T-helper 17 cell (primary cell): ENCODE results near the gene TUBB4B. TPM values are rescaled to one million over a fixed set of nuclear protein-coding genes. Genes with fewer than 3 reads are reported as not detected.

Experiments used
- ATAC-seq: fragments of 150-1000 bp; cut with Tn5 transposase; 2 replicates; pipeline ENCODE4 v1.10.0; 2021; ENCODE audit warnings: mild to moderate bottlenecking, moderate library complexity
- DNase-seq, 3 donors: peaks; one replicate each; pipeline versions ENCODE4 v3.0.0 to v3.0.0-alpha.2; 2020 to 2021
- H3K9me3 ChIP-seq: one replicate; pipeline ENCODE4 v1.7.0; 2013; ENCODE audit warnings: low read length, mild to moderate bottlenecking; ENCODE audit not compliant: control insufficient read depth, poor library complexity, severe bottlenecking
- H3K27ac Mint-ChIP-seq: one replicate; pipeline ENCODE4 v1.8.0; 2022; ENCODE audit warnings: mild to moderate bottlenecking, moderate library complexity, mixed read lengths
- H3K27me3 Mint-ChIP-seq: one replicate; pipeline ENCODE4 v1.8.0; 2022; ENCODE audit warnings: mixed read lengths
- H3K36me3 Mint-ChIP-seq: one replicate; pipeline ENCODE4 v1.8.0; 2022; ENCODE audit warnings: low read depth, mixed read lengths
- H3K4me1 Mint-ChIP-seq: one replicate; pipeline ENCODE4 v1.8.0; 2022; ENCODE audit warnings: mild to moderate bottlenecking, mixed read lengths
- H3K4me3 Mint-ChIP-seq: one replicate; pipeline ENCODE4 v1.8.0; 2022; ENCODE audit warnings: mild to moderate bottlenecking, moderate library complexity, mixed read lengths
- total RNA-seq, 4 donors: library from RNA in 2 of 4; stranded (reverse) in 2 of 4; gene quantifications; one replicate each; pipeline ENCODE4 v1.2.3 and lab custom pipeline; 2022 to 2026

TUBB4B gene
- total RNA-seq, 2 donors from 2014 or later, result 81.0 to 90.5 TPM

GRCh38 chr9:137216188-137216965 is 24.7 kb upstream of the TUBB4B start:
- Mint-ChIP-seq H3K36me3 (no peaks in the 10 kb centered on the region), H3K4me3 (no peak overlapping the region), H3K27me3 (no peaks in the 10 kb centered on the region), H3K27ac (no peak overlapping the region), H3K4me1 (no peaks in the 10 kb centered on the region)
- H3K9me3 ChIP-seq, result no peaks in the 10 kb centered on the region
- no peak for DNase-seq
- ATAC-seq, result no peak

- Mint-ChIP-seq H3K4me1 (no peaks in the 10 kb centered on the region), H3K27ac (no peak overlapping the region), H3K36me3 (no peaks in the 10 kb centered on the region), H3K27me3 (no peaks in the 10 kb centered on the region), H3K4me3 (peak overlapping the region; percentile 25)
- ATAC-seq (no peak), DNase-seq (no peak)
- H3K9me3 ChIP-seq, result no peaks in the 10 kb centered on the region
Observed at GRCh38 chr9:137217276-137218211, 23.5 kb upstream of the TUBB4B start.

GRCh38 chr9:137218212-137218753 is 22.8 kb upstream of the TUBB4B start:
- no peak overlapping the region for H3K4me3 Mint-ChIP-seq
- ATAC-seq (no peak), DNase-seq (no peak)
- peaks cover 2% of the 10 kb centered on the region for H3K4me1 Mint-ChIP-seq
- no peaks in the 10 kb centered on the region for H3K27me3 Mint-ChIP-seq
- no peaks in the 10 kb centered on the region for H3K9me3 ChIP-seq
- H3K36me3 Mint-ChIP-seq, result no peaks in the 10 kb centered on the region
- H3K27ac Mint-ChIP-seq, result no peak overlapping the region

GRCh38 chr9:137218754-137219271 is 22.3 kb upstream of the TUBB4B start:
- no peak overlapping the region for H3K4me3 Mint-ChIP-seq
- no peaks in the 10 kb centered on the region for H3K36me3 Mint-ChIP-seq
- no peak for ATAC-seq
- DNase-seq, result no peak
- H3K9me3 ChIP-seq, result no peaks in the 10 kb centered on the region
- peaks cover 2% of the 10 kb centered on the region for H3K4me1 Mint-ChIP-seq
- H3K27ac Mint-ChIP-seq, result no peak overlapping the region
- no peaks in the 10 kb centered on the region for H3K27me3 Mint-ChIP-seq

- no peaks in the 10 kb centered on the region for H3K9me3 ChIP-seq
- no peak overlapping the region for H3K4me3 Mint-ChIP-seq
- no peaks in the 10 kb centered on the region for H3K36me3 Mint-ChIP-seq
- H3K27me3 Mint-ChIP-seq, result no peaks in the 10 kb centered on the region
- H3K4me1 Mint-ChIP-seq, result peaks cover 2% of the 10 kb centered on the region
- H3K27ac Mint-ChIP-seq, result no peak overlapping the region
- DNase-seq (no peak), ATAC-seq (no peak)
Observed at GRCh38 chr9:137219757-137220316, 21.2 kb upstream of the TUBB4B start.

- Mint-ChIP-seq H3K4me1 (peaks cover 2% of the 10 kb centered on the region), H3K4me3 (peak overlapping the region; percentile 52), H3K27me3 (no peaks in the 10 kb centered on the region), H3K36me3 (no peaks in the 10 kb centered on the region), H3K27ac (no peak overlapping the region)
- no peaks in the 10 kb centered on the region for H3K9me3 ChIP-seq
- no peak for DNase-seq
- no peak for ATAC-seq
Observed at GRCh38 chr9:137220317-137221094, 20.6 kb upstream of the TUBB4B start.

- no peaks in the 10 kb centered on the region for H3K9me3 ChIP-seq
- Mint-ChIP-seq H3K27me3 (no peaks in the 10 kb centered on the region), H3K4me1 (peaks cover 2% of the 10 kb centered on the region), H3K4me3 (peak overlapping the region; percentile 52), H3K27ac (no peak overlapping the region), H3K36me3 (no peaks in the 10 kb centered on the region)
- DNase-seq (no peak), ATAC-seq (no peak)
Observed at GRCh38 chr9:137221095-137221505, 20.0 kb upstream of the TUBB4B start.

- no peaks in the 10 kb centered on the region for H3K27me3 Mint-ChIP-seq
- H3K9me3 ChIP-seq, result no peaks in the 10 kb centered on the region
- ATAC-seq (no peak), DNase-seq (no peak)
- H3K27ac Mint-ChIP-seq, result no peak overlapping the region
- no peaks in the 10 kb centered on the region for H3K36me3 Mint-ChIP-seq
- peaks cover 2% of the 10 kb centered on the region for H3K4me1 Mint-ChIP-seq
- H3K4me3 Mint-ChIP-seq, result no peak overlapping the region
Observed at GRCh38 chr9:137221506-137222111, 19.5 kb upstream of the TUBB4B start.

GRCh38 chr9:137222190-137223077 is 18.7 kb upstream of the TUBB4B start, which contains the start of gene RNF208:
TSS of gene RNF208 (minus strand) at chr9:137222240. CDS start at chr9:137221212, 1,028 bp downstream.
- Mint-ChIP-seq H3K4me3 (peak within 1 kb of the TSS; percentile 82), H3K27ac (no peak within 1 kb of the TSS), H3K36me3 (no peaks in the 10 kb centered on the region), H3K27me3 (peaks cover 2% of the 10 kb centered on the region), H3K4me1 (peaks cover 3% of the 10 kb centered on the region)
- H3K9me3 ChIP-seq, result no peaks in the 10 kb centered on the region
- no peak for ATAC-seq
- DNase-seq, result no peak

GRCh38 chr9:137223078-137223970 is 17.8 kb upstream of the TUBB4B start:
- DNase-seq (peak; percentile 93 to 97 (median 95)), ATAC-seq (peak; percentile 95)
- Mint-ChIP-seq H3K4me3 (peak overlapping the region; percentile 82), H3K27me3 (peaks cover 6% of the 10 kb centered on the region), H3K27ac (peak overlapping the region; percentile 16), H3K36me3 (peaks cover 2% of the 10 kb centered on the region), H3K4me1 (peaks cover 6% of the 10 kb centered on the region)
- no peaks in the 10 kb centered on the region for H3K9me3 ChIP-seq
